ENCODE data around the gene PRX. TPM values are rescaled to one million over a fixed set of nuclear protein-coding genes. Genes with fewer than 3 reads are reported as not detected.

PRX gene
- total and polyA plus RNA-seq, 2 of the 13 experiments (the other 11 are each of a cell fraction or from before 2014, with no cell fraction given): 0.66 TPM

DNA sequence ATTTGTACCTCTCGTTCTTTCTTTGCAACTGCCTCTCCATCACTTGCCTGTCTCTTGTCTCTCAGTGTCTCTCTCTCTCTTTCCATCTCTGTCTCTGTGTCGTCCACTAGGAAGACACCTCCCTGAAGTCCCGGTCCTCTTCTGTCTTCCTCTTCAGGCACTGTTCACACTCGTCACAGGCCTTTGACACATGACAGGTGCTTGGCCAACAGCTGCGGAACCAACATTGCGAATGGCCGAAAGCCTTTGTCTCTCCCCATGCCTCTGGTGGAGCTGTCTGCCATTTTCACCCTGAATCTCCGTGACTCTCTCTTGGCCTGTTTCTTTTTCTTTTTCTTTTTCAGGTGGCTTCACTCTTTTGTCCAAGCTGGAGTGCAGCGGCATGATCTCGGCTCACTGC lies 26.0 kb downstream of the PRX start:
- ChIA-PET CTCF (ENCODE audit: low intra/inter-chr PET ratio, low total read pairs) (no interaction called here), POLR2A (interaction anchor here (1.1 kb wide), 1 partner anchor 56 kb away, joined by 3 read pairs; no protein-coding TSS in a partner anchor)
- Histone ChIP-seq H3K79me2 (ENCODE audit: insufficient read depth, low read length) (no peaks in the 10 kb centered on the region), H3K36me3 (replicated peaks in 1 of 2; ENCODE audit: control insufficient read depth in 1 of 2, insufficient read depth in 2 of 2, low read length in 2 of 2) (no peaks in the 10 kb centered on the region), H4K20me1 (ENCODE audit: insufficient read depth, low read length) (no peaks in the 10 kb centered on the region), H2AFZ (ENCODE audit: low read length) (no peak overlapping the region), H3K27ac (ENCODE audit: extremely low read length, insufficient read depth, low read length) (no peak overlapping the region), H3K9ac (ENCODE audit: insufficient read depth, low read depth, low read length) (no peak overlapping the region), H3K27me3 (ENCODE audit: control insufficient read depth in 1 of 2, insufficient read depth in 2 of 2, low read length in 2 of 2) (0 out of 5 replicates have a peak, but pooled peaks cover 0 to 2% of the 10 kb centered on the region in 2 experiments), H3K9me3 (ENCODE audit: low read length) (no peaks in the 10 kb centered on the region), H3K4me2 (ENCODE audit: low read depth, low read length) (no peak overlapping the region), H3K4me1 (ENCODE audit: insufficient read depth, low read length) (peaks cover 8% of the 10 kb centered on the region; the same call in 1 of the 2 replicates), H3K4me3 (replicated peaks in 1 of 3; ENCODE audit: insufficient read depth in 1 of 3, low read depth in 2 of 3, low read length in 3 of 3) (no peak overlapping the region)
- in situ Hi-C loops (cut with HindIII; ENCODE audit: extremely low pct_ligation_motif_present, low pct_unique_long_range_greater_than_20kb): no loop called here
- no peak for DNase-seq (ENCODE audit: low spot score)
- no TSS peak for BruUV-seq (replicated peaks)
- TF ChIP-seq ZNF44 (CRISPR knock-in tag; IDR thresholded peaks at IDR 0.05): no peak
- no peak for TF ChIP-seq MYPOP (CRISPR knock-in tag; IDR thresholded peaks at IDR 0.05)
- TF ChIP-seq, protein P1, sequence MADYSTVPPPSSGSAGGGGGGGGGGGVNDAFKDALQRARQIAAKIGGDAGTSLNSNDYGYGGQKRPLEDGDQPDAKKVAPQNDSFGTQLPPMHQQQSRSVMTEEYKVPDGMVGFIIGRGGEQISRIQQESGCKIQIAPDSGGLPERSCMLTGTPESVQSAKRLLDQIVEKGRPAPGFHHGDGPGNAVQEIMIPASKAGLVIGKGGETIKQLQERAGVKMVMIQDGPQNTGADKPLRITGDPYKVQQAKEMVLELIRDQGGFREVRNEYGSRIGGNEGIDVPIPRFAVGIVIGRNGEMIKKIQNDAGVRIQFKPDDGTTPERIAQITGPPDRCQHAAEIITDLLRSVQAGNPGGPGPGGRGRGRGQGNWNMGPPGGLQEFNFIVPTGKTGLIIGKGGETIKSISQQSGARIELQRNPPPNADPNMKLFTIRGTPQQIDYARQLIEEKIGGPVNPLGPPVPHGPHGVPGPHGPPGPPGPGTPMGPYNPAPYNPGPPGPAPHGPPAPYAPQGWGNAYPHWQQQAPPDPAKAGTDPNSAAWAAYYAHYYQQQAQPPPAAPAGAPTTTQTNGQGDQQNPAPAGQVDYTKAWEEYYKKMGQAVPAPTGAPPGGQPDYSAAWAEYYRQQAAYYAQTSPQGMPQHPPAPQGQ (CRISPR knock-in tag; IDR thresholded peaks at IDR 0.05; ENCODE audit: borderline replicate concordance): no peak
- TF ChIP-seq FOXC1 (CRISPR knock-in tag; IDR thresholded peaks at IDR 0.05; ENCODE audit: borderline replicate concordance): no peak
- no peak for TF ChIP-seq ZNF674 (CRISPR knock-in tag; IDR thresholded peaks at IDR 0.05; ENCODE audit: low read depth)
- no peak for TF ChIP-seq STAG1 (CRISPR knock-in tag; IDR thresholded peaks at IDR 0.05)
- no peak for TF ChIP-seq TP53 (CRISPR knock-in tag; conservative IDR thresholded peaks at IDR 0.05)
- TF ChIP-seq HMGXB4 (CRISPR knock-in tag; IDR thresholded peaks at IDR 0.05; ENCODE audit: borderline replicate concordance in 1 of 2, low read depth in 1 of 2): no peak
- no peak for TF ChIP-seq UBTF (CRISPR knock-in tag; IDR thresholded peaks at IDR 0.05)
- no peak for TF ChIP-seq ZNF558 (CRISPR knock-in tag; IDR thresholded peaks at IDR 0.05; ENCODE audit: borderline replicate concordance)
- no peak for TF ChIP-seq NFIC (IDR thresholded peaks at IDR 0.05; ENCODE audit: low read length)
- TF ChIP-seq ATF7 (IDR thresholded peaks at IDR 0.05): no peak
- no peak for TF ChIP-seq ATF7 (CRISPR knock-in tag; IDR thresholded peaks at IDR 0.05)
- no peak for TF ChIP-seq KMT2B (CRISPR knock-in tag; IDR thresholded peaks at IDR 0.05)
- no peak for TF ChIP-seq ZNF850 (CRISPR knock-in tag; conservative IDR thresholded peaks at IDR 0.05)
- no peak for TF ChIP-seq ZNF652 (CRISPR knock-in tag; IDR thresholded peaks at IDR 0.05; ENCODE audit: borderline replicate concordance, low read depth)
- no peak for ATAC-seq
- no peak for FAIRE-seq
- intact Hi-C loops (cut with micrococcal nuclease; ENCODE audit: unreplicated experiment): no loop called here
- WGBS (ENCODE audit: low lambda C conversion rate): 71% methylated on average over 10 of the region's 10 CpGs

Measured in HepG2 (cell line).